ENCODE measurements around the gene PPP6R2. TPM values are rescaled to one million over a fixed set of nuclear protein-coding genes. Genes with fewer than 3 reads are reported as not detected.
"Not testable (repeated sequence)": the region's sequence is repeated elsewhere in the genome, so short reads cannot be mapped to it uniquely, and the experiment has no call there.

The PPP6R2 gene
- polyA plus RNA-seq, 2 of the 4 experiments (the other 2 are of a cell fraction): 9.6 to 14.7 TPM

GRCh38 chr22:50361688-50362087 is 18.6 kb downstream of the PPP6R2 start:
- 94% methylated on average over 5 of the region's 5 CpGs for WGBS (ENCODE audit: missing lambda C conversion rate)
- CTCF ChIA-PET: interaction anchor here (1.3 kb wide), 2 partner anchors 35 to 109 kb away, joined by 3 to 4 read pairs; partner anchors contain the start of gene DENND6B
- POLR2A ChIA-PET: no interaction called here

GRCh38 chr22:50363166-50363802 is 20.2 kb downstream of the PPP6R2 start:
- DNase-seq (ENCODE audit: low read depth in 1 of 2, low spot score in 1 of 2) (no peak), ATAC-seq (no peak), FAIRE-seq (no peak)
- no peak for TF ChIP-seq PHF8 (IDR thresholded peaks at IDR 0.05; ENCODE audit: borderline replicate concordance, low read depth)
- no peak for TF ChIP-seq ZSCAN20 (CRISPR knock-in tag; IDR thresholded peaks at IDR 0.05)
- no peak for TF ChIP-seq BCL3 (IDR thresholded peaks at IDR 0.05)
- no peak for TF ChIP-seq MAX (IDR thresholded peaks at IDR 0.05)
- no peak for TF ChIP-seq TFCP2L1 (CRISPR knock-in tag; IDR thresholded peaks at IDR 0.05)
- no peak for TF ChIP-seq CBX8 (IDR thresholded peaks at IDR 0.05)
- no peak for TF ChIP-seq E2F6 (IDR thresholded peaks at IDR 0.05; ENCODE audit: borderline replicate concordance, low read depth)
- no peak for TF ChIP-seq HES2 (IDR thresholded peaks at IDR 0.05)
- TF ChIP-seq RCOR1 (IDR thresholded peaks at IDR 0.05; ENCODE audit: low read depth, low read length): no peak
- no peak for TF ChIP-seq ESRRA (IDR thresholded peaks at IDR 0.05; ENCODE audit: borderline replicate concordance, low read length)
- no peak for TF ChIP-seq EHMT2 (IDR thresholded peaks at IDR 0.05; ENCODE audit: low read depth)
- no peak for TF ChIP-seq FOSB (CRISPR knock-in tag; IDR thresholded peaks at IDR 0.05)
- no peak for TF ChIP-seq HOXB13 (CRISPR knock-in tag; IDR thresholded peaks at IDR 0.05; ENCODE audit: low read depth)
- TF ChIP-seq REST (IDR thresholded peaks at IDR 0.05): no peak
- TF ChIP-seq NPAS2 (CRISPR knock-in tag; IDR thresholded peaks at IDR 0.05; ENCODE audit: borderline replicate concordance): no peak
- TF ChIP-seq EP300 (IDR thresholded peaks at IDR 0.05): no peak
- no peak overlapping the region for H3K27ac ChIP-seq
- no peak overlapping the region for H3K4me2 ChIP-seq
- H3K4me1 ChIP-seq: no peaks in the 10 kb centered on the region
- no peaks in the 10 kb centered on the region for H3K9me3 ChIP-seq
- ChIA-PET POLR2A (no interaction called here), CTCF (interaction anchor here (0.6 to 1.1 kb wide), 2 partner anchors 22 to 257 kb away, joined by 3 read pairs; no protein-coding TSS in a partner anchor)
- 93% methylated on average over 8 of the region's 8 CpGs for WGBS (ENCODE audit: missing lambda C conversion rate)
- H3K4me3 ChIP-seq: no peak overlapping the region

More at GRCh38 chr22:50361688-50362087, 18.6 kb downstream of the PPP6R2 start:
- FAIRE-seq (no peak), DNase-seq (ENCODE audit: low read depth in 1 of 2, low spot score in 1 of 2) (no peak), ATAC-seq (no peak)
- Histone ChIP-seq H3K4me3 (no peak overlapping the region), H3K9me3 (no peaks in the 10 kb centered on the region), H3K27ac (no peak overlapping the region), H3K4me2 (no peak overlapping the region), H3K4me1 (no peaks in the 10 kb centered on the region)
- TF ChIP-seq CEBPB (IDR thresholded peaks at IDR 0.05) (no peak), POLR2AphosphoS2 (conservative IDR thresholded peaks at IDR 0.05; ENCODE audit: low read length) (no peak), BCL3 (IDR thresholded peaks at IDR 0.05) (no peak), HOXA7 (CRISPR knock-in tag; IDR thresholded peaks at IDR 0.05) (no peak), RCOR1 (IDR thresholded peaks at IDR 0.05; ENCODE audit: low read depth, low read length) (no peak), USF2 (IDR thresholded peaks at IDR 0.05) (no peak), NPAS2 (CRISPR knock-in tag; IDR thresholded peaks at IDR 0.05; ENCODE audit: borderline replicate concordance) (no peak), KDM5A (IDR thresholded peaks at IDR 0.05) (no peak), POLR2A (IDR thresholded peaks at IDR 0.05; ENCODE audit: low read length) (no peak), HOXB5 (CRISPR knock-in tag; IDR thresholded peaks at IDR 0.05) (no peak), JUNB (IDR thresholded peaks at IDR 0.05) (no peak)

GRCh38 chr22:50363803-50364194 is 20.7 kb downstream of the PPP6R2 start:
- H3K9me3 ChIP-seq; FAIRE-seq; H3K4me2 ChIP-seq; DNase-seq (ENCODE audit: low read depth in 1 of 2, low spot score in 1 of 2); H3K4me1 ChIP-seq; ATAC-seq; POLR2A ChIA-PET; H3K4me3 ChIP-seq; H3K27ac ChIP-seq: not testable (repeated sequence)
- CTCF ChIA-PET: interaction anchor here (0.6 kb wide), 1 partner anchor 256 kb away, joined by 3 read pairs; no protein-coding TSS in a partner anchor
- 93% methylated on average over 11 of the region's 11 CpGs for WGBS (ENCODE audit: missing lambda C conversion rate)

Data from A549 (cell line).